Ishikawa (cell line): Measurements from ENCODE around the gene PIEZO1.
A peak's percentile ranks its signal among the peaks of the same experiment; 100 is the strongest.

ENCODE experiments used
- CEBPB ChIP-seq: IDR thresholded peaks from 2 replicates; pipeline ENCODE4 v1.6.1; 2012
- CREB1 ChIP-seq: IDR thresholded peaks from 2 replicates; pipeline ENCODE4 v1.6.1; 2012; ENCODE audit warnings: low read depth
- EGR1 ChIP-seq: IDR thresholded peaks from 2 replicates; pipeline ENCODE4 v1.6.1; 2012
- EP300 ChIP-seq: IDR thresholded peaks from 2 replicates; pipeline ENCODE4 v1.6.1; 2012; ENCODE audit warnings: borderline replicate concordance
- FOXM1 ChIP-seq: IDR thresholded peaks from 2 replicates; pipeline ENCODE4 v1.6.1; 2012; ENCODE audit warnings: low read depth, borderline replicate concordance
- NFIC ChIP-seq: IDR thresholded peaks from 2 replicates; pipeline ENCODE4 v1.6.1; 2012
- RAD21 ChIP-seq: IDR thresholded peaks from 2 replicates; pipeline ENCODE4 v1.6.1; 2012; ENCODE audit warnings: low read depth
- TAF1 ChIP-seq: IDR thresholded peaks from 2 replicates; pipeline ENCODE4 v1.6.1; 2012; ENCODE audit warnings: low read depth, mild to moderate bottlenecking
- TCF12 ChIP-seq: IDR thresholded peaks from 2 replicates; pipeline ENCODE4 v1.6.1; 2012; ENCODE audit warnings: low read depth
- TEAD4 ChIP-seq: IDR thresholded peaks from 2 replicates; pipeline ENCODE4 v1.6.1; 2012
- YY1 ChIP-seq: IDR thresholded peaks from 2 replicates; pipeline ENCODE4 v1.6.1; 2012; ENCODE audit warnings: low read depth
- ZBTB7A ChIP-seq: IDR thresholded peaks from 2 replicates; pipeline ENCODE4 v1.6.1; 2012; ENCODE audit warnings: low read depth
- TF ChIP-seq, protein P1 (sequence below): IDR thresholded peaks from 2 replicates; pipeline ENCODE4 v1.6.1; 2012
- TF ChIP-seq, protein P2 (sequence below): IDR thresholded peaks from 2 replicates; pipeline ENCODE4 v1.6.1; 2012; ENCODE audit warnings: low read depth, mild to moderate bottlenecking
- TF ChIP-seq, protein P3 (sequence below): IDR thresholded peaks from 2 replicates; pipeline ENCODE4 v1.6.1; 2012

The PIEZO1 gene

GRCh38 chr16:88691129-88691813 is 93.7 kb downstream of the PIEZO1 start:
- TF ChIP-seq TCF12 (no peak), NFIC (no peak), TEAD4 (no peak), TAF1 (no peak), EP300 (no peak), YY1 (no peak)
- TF ChIP-seq, protein P1, sequence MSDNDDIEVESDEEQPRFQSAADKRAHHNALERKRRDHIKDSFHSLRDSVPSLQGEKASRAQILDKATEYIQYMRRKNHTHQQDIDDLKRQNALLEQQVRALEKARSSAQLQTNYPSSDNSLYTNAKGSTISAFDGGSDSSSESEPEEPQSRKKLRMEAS: no peak
- TF ChIP-seq, protein P2, sequence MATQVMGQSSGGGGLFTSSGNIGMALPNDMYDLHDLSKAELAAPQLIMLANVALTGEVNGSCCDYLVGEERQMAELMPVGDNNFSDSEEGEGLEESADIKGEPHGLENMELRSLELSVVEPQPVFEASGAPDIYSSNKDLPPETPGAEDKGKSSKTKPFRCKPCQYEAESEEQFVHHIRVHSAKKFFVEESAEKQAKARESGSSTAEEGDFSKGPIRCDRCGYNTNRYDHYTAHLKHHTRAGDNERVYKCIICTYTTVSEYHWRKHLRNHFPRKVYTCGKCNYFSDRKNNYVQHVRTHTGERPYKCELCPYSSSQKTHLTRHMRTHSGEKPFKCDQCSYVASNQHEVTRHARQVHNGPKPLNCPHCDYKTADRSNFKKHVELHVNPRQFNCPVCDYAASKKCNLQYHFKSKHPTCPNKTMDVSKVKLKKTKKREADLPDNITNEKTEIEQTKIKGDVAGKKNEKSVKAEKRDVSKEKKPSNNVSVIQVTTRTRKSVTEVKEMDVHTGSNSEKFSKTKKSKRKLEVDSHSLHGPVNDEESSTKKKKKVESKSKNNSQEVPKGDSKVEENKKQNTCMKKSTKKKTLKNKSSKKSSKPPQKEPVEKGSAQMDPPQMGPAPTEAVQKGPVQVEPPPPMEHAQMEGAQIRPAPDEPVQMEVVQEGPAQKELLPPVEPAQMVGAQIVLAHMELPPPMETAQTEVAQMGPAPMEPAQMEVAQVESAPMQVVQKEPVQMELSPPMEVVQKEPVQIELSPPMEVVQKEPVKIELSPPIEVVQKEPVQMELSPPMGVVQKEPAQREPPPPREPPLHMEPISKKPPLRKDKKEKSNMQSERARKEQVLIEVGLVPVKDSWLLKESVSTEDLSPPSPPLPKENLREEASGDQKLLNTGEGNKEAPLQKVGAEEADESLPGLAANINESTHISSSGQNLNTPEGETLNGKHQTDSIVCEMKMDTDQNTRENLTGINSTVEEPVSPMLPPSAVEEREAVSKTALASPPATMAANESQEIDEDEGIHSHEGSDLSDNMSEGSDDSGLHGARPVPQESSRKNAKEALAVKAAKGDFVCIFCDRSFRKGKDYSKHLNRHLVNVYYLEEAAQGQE: no peak

DNA sequence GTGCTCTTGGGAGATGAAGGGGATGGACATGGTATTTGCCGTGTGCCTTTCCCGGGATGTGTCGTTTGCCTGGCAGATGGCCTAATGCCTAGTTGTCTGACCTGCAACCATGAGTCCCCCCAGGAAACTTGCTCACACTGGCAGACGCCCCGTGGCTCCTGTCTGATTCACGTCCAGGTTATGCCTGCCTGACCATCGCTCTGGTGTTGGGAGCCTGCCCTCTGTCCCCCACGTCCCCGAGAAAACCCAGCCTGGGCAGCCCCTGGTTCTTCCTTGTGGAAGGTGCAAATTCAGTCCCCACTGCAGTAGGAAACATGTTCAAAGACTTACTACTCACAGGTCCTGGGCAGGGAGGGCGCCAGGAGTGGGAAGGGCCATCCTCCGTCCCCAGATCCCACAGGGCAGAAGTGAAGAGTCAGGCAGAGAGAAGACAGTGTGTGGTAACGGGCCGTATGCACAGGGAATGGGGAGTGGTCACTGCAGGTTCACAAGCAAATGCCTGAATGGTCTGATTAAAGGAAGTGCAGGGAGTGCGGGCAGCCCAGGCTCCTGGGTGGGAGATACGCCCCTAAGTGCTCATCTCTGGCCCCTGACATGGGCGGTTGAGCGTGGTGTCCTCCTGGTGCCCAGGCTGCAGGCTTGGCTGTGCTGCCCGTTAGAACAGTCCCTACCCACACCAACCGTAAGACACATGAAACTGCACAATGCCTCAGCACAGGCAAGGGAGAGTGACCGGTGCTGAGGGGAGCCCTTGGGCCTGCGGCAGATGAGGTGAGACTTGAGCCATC is 94.5 kb downstream of the PIEZO1 start:
- TF ChIP-seq TEAD4: no peak

GRCh38 chr16:88688013-88688778 is 96.8 kb downstream of the PIEZO1 start:
- no peak for TF ChIP-seq RAD21
- TF ChIP-seq ZBTB7A: 0 out of 2 replicates have a peak, but pooled peaks have one; percentile 34
- TF ChIP-seq EP300: no peak
- TF ChIP-seq CREB1: no peak
- TF ChIP-seq YY1: no peak
- TF ChIP-seq EGR1: 0 out of 2 replicates have a peak, but pooled peaks have one; percentile 42
- TF ChIP-seq FOXM1: no peak

- TF ChIP-seq TEAD4: no peak
Observed at GRCh38 chr16:88687676-88688012, 97.4 kb downstream of the PIEZO1 start.

GRCh38 chr16:88687254-88687576 is 97.8 kb downstream of the PIEZO1 start:
- TF ChIP-seq, protein P1: no peak
- TF ChIP-seq CREB1 (no peak), RAD21 (no peak), EGR1 (no peak), ZBTB7A (no peak), NFIC (no peak), CEBPB (no peak), EP300 (no peak), TAF1 (no peak), TEAD4 (no peak), YY1 (no peak), FOXM1 (no peak), TCF12 (no peak)
- TF ChIP-seq, protein P3, sequence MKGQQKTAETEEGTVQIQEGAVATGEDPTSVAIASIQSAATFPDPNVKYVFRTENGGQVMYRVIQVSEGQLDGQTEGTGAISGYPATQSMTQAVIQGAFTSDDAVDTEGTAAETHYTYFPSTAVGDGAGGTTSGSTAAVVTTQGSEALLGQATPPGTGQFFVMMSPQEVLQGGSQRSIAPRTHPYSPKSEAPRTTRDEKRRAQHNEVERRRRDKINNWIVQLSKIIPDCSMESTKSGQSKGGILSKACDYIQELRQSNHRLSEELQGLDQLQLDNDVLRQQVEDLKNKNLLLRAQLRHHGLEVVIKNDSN: no peak
- TF ChIP-seq, protein P2: no peak

DNA sequence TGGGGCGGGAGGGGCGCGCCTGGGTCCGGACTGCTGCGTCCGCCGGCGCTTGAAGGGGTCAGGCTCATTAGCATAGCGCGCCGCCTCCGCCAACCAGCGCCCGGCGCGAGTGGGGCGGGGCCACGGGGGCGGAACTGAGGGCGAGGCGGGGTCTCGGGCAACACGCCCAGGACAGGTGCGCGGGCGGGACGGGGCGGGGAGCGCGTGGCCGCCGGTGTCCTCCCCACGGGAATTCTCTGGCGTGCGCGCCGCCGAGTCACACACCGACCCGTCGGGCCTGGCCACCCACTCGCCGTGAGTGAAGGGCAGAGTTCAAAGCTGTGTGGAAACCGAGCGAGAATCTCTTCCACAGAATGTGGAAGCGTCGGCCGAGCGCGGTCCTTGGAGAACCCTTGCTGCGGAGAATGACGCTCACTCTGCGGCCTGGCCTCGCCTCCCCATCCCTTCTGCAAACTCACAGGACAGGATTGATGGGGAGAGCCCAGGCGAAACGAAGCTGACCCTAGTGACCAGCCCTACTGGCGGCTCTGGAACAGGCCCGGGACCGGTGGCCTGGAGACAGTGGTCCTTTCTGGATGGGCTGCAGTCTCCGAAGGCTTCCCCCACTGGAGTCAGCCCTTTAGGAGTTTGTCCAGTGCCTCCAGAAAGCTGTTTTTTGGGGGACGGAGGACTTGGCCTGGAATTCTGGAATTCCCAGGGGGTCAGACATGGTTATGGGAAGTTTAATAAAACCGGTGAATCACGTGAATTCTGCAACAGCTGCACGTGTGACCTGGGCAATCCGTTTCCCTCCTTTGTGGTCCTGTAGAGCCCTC is 98.4 kb downstream of the PIEZO1 start, which contains the start of gene SNAI3:
Gene SNAI3 (minus strand): TSS at position 69 of the 815 bp plus-strand sequence. CDS start 101 bp downstream, outside the sequence.
- TF ChIP-seq, protein P1: peak; percentile 69
- TF ChIP-seq, protein P2: no peak
- TF ChIP-seq RAD21 (no peak), TAF1 (peak; percentile 33; the same call in 1 of the 2 replicates), FOXM1 (no peak), CEBPB (no peak), NFIC (0 out of 2 replicates have a peak, but pooled peaks have one; percentile 13), TCF12 (no peak; the same call in 1 of the 2 replicates), ZBTB7A (no peak), TEAD4 (no peak), CREB1 (no peak), EP300 (no peak), YY1 (no peak), EGR1 (peak; percentile 76)
- TF ChIP-seq, protein P3: no peak; the same call in 1 of the 2 replicates
